GM21423 (cell line): ENCODE data around the gene PRDM15.

ENCODE experiments used
- ATAC-seq: cut with Tn5 transposase; IDR thresholded peaks from one replicate; pipeline ENCODE4 v1.9.1; 2021; ENCODE audit warnings: mild to moderate bottlenecking, moderate library complexity; ENCODE audit not compliant: unreplicated experiment

Gene PRDM15

DNA sequence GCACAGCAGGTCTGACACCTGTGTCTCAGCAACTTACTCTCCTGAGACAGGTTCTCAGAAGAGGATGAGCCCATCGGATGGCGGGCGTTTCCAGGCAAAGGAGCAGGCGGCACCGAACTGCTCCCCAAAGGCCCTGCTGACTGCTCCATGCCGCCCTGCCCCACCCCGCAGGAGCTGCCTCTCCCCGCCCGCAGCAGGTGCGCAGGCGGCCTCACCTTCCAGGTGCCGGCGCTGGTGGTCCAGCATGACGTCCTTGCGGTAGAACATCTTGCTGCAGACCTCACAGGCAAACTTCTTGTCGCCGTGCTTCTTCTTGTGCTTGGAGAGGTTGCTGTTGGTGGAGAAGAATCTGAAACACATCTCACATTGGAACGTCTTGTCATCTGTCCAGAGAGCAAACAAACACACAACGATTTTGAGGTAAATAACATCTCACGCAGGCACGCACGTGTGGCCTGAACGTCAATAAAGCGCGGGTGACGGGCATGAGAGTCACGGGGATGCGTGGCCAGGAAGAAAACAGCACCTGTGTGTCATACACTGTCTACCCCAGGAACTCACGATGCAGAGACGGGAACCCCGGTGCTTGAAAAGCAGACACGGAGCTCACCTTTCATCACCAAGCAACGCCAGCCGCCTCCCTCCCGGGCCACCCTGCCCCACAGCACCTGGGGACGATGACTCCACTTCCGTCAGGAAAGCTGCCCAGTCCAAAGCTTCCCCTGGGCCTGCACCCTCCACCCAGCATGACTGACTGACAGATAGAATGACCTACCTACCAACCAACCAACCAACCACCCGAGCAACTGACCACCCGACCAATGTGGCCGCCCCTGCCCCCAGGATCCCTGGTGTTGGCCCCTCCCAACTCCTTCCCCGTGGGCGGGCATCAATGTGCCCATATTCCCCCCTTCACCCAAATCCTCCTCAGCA is 50.9 kb downstream of the PRDM15 start:
- no peak for ATAC-seq

- ATAC-seq: no peak
These were observed 53.3 kb downstream of the PRDM15 start for GRCh38 chr21:41825881-41826280.

- no peak for ATAC-seq
These were observed 53.9 kb downstream of the PRDM15 start for GRCh38 chr21:41825216-41825615.

GRCh38 chr21:41824466-41825207 is 54.5 kb downstream of the PRDM15 start:
- no peak for ATAC-seq

DNA sequence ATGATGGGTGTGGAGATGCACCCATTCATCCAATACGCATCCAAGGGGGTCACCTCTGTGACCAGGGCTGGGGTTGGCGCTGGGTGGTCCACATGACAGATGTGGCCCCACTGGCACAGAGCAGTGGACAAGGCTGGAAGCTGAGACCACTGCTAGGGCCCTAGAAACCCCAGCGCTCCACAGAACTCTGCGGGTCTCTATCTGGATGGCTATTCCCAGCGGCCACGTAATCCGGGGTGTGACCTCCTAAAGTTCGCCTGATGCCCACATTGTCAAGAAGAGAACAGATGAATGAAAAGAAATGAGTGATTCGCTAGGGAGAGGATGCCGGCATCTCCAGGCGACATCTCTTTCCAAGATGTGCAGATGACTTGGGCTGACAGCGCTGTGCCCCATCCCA is 55.2 kb downstream of the PRDM15 start:
- no peak for ATAC-seq

DNA sequence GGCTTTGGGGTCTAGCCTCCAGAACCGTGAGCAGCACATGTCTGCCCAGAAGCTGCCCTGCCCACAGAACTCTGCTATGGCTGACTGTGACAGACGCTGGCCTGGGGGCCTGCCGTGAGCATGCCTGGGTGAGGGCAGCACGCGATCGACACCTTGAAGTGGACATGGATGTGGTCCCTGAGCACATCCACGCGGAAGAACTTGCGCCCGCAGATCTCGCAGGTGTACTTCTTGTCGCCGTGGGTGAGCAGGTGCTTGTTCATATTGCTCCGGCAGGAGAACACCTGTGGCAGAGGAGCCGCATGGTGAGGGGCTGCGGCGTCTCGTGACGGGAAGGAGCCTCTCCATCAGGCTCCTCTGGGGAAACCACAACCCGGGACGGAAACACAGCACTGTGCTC is 56.0 kb downstream of the PRDM15 start:
- no peak for ATAC-seq

DNA sequence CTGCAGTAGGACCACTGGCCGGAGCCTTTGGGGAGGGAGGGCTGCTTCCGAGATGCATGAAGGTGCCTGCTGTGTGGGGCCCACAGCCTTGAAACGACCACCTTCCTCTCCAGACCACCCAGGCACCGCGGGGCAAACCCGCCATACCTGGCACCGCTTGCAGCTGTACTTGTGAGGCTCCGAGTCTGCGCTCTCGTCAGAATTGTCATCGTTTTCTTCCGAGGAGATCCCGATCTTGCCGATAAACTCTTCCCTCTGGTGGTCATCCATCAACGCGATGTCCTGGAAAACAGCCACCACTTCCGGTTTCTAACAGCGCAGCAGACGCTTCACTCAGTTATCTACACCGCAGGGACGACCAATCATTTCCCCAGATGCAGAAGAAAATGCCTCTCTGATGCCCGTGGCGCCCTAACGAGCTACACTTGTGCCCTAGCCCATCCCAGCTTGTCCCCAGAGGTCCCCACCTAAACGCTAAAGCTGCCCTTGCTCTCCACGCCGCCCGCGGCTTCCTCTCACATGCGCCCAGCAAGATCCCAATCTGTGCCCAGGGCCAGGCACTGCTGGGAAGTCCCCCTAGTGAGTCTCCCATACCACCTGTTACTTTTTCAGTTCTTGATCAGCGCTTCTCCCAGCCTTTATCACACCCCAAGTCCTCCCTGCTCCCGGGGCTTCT is 57.2 kb downstream of the PRDM15 start:
- ATAC-seq: no peak

DNA sequence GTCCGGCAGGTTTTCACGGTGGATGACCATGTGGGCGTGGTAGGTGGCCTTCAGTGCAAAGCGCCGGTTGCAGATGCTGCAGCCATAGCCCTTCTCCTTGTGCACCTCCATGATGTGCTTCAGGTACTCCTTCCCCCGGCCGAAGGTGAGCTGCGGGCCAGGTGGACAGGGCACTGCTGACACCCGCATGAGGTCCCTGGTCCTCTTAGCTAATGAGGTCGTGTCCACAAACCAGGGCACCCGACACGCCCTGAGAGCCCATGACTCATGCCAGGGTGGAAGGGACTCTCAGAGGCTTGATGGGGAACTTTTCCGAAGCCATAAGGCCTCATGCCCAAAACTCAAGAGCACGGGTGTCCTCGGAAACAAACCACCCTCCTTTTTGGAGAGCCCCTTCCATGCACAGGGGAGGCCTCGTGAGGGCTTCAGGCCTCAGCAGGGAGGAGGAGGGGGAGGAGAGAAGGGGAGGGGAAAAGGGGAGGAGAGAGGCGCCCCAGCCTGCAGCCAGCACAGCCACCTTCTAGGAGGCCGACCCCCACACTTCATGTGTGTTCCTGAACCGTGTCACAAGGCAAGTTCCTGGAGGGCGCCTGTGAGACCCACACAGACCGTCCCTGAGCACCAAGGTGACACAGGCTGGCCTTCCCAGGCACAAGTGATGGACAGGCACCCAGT is 57.9 kb downstream of the PRDM15 start:
- ATAC-seq: no peak

GRCh38 chr21:41820384-41821080 is 58.6 kb downstream of the PRDM15 start:
- ATAC-seq: no peak

DNA sequence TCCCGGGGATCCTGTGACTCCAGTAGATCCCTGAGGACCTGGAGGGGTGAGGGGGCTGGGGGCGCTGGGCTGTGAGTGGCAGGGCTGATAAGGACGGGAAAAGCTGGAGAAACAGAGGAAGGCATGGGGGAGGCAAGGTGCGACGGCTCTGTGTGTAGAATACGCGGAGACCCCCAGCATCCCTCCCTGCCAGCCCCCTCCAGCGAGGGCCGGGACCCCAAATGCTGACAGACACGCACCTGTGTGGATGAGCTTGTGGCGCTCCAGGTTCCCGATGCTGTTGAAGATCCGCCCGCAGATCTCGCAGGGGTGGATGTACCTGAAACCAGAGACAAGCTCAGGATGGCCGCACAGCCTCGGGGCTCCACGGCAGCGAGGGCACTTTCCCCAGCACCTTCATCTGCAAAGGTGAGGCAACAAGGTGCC is 59.3 kb downstream of the PRDM15 start:
- no peak for ATAC-seq

GRCh38 chr21:41819236-41819855 is 59.8 kb downstream of the PRDM15 start:
- ATAC-seq: no peak

DNA sequence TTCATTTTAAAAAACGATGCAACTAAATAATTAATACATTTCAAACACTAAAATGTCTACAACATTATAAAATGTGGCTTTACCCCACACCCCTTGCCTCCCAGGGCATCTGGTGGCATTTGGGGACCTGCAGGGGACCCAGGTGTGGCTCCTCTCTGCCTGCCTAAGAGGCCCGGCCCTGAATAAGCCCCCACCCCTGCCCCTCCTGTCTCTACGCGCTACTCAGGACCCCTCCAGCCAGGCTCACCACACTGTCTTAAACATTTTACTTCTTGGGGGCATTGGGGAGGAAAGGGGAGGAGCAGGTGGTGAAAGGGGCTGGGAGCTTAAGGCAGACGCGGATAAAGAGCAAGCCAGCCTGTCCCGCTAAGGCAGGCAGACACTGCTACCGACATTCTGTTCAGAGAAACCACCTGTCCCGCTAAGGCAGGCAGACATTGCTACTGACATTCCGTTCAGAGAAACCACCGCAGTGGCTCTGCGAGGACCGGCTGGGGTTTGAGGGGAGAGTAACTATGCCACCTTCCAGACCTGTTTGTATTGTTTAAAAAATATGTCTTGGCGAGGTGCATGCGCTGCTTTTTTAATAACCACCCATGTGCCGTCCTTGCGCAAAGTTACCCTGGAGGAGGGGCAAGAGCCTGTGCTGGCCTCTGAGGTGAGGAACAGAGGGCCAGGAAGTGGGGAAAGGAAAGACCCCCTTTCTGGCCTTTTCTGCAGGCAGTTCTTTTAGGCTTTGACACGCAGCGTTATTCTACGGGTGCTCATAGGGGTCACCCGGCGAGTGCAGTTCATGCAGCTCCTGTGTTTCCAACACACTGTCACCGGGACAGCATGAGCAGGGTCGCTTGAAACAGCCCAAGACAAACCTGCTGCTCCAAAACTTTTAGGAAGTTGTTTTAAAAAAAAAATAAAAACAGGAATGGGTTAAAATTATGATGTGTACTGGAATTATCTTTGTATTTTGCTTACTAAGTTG is 61.0 kb downstream of the PRDM15 start:
- ATAC-seq: no peak

DNA sequence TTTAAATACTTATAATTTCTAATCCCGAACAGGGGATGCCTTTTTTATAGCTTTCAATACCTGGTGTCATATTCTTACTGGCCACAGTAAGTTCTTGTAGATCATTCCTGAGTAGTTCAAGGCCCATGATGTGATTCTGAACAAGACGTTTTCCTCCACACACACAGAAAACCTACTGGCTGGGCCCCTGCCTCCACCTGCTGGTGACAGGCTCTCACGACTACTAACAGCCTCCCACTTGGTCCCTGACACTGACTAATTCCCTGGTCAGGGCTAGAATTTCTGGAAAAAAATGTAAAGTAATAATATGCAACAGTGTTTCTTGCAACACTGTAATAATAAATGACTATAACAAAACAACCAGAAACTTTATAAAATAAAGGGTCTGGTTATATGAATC is 61.9 kb downstream of the PRDM15 start:
- no peak for ATAC-seq

DNA sequence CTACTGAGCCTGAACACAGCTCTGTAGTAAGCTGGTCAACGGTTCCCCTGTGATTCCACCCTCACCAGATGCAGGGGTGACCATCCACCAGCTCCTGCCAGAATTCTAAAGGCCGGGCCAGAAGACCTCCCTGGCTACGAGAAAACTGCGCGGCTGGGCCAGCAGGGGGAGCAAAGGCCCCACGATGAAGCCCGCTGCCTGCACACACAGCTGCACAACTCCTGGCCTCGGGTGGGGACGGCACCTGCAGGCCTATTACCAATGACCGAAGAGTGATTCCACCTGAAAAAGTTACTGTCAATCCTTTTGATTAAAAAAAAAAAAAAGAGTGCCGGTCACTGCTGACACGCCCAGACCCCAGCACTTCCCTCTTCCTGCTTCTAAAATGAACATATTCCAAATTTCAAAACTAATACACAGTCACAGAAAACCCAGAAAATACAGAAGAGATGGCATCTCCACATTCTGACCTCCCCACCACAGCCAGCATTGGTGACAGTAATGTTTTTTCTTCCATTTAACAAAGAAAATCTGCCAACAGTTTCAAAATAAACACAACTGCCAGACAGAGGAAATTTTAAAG is 62.5 kb downstream of the PRDM15 start:
- no peak for ATAC-seq

GRCh38 chr21:41815652-41816582 is 63.2 kb downstream of the PRDM15 start:
- ATAC-seq: no peak

DNA sequence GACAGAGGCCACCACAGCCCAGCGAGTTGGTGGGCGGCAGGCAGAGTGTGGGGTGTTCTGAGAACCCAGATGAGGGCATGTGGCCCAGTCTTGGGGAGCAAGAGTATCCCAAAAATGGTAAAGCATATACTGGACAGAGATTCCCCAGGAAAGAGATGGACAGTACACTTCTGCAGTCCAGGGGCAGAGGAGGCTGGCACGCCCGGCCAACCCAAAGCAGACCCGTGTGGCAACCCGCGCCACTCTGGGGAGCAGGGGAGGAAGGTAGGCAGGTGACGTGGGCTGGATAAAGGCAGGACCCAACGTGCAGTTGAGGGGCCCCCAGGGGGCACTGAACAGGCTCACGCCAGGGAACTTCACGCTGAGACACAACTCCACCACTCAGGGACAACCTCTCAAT is 65.9 kb downstream of the PRDM15 start:
- no peak for ATAC-seq

- no peak for ATAC-seq
These were observed 66.5 kb downstream of the PRDM15 start for GRCh38 chr21:41812679-41813078.
